K562 (cell line): ENCODE measurements around the gene ADCY9. TPM values are rescaled to one million over a fixed set of nuclear protein-coding genes. Genes with fewer than 3 reads are reported as not detected.

Experiments used
- ATAC-seq: fragments of 200-7000 bp; cut with Tn5 transposase; 3 replicates; pipeline ENCODE4 v1.9.1; 2020; ENCODE audit warnings: moderate library complexity
- BruUV-seq: library from RNA; stranded (reverse); fragments of 400-500 nt; replicated peaks from 2 replicates; lab custom pipeline; 2021; lab: Mats Ljungman, UMichigan
- CTCF ChIA-PET: fragments of 300-600 bp; formaldehyde crosslinking; extraction: SDS; loops from one replicate; lab custom pipeline; 2021; ENCODE audit warnings: low intra/inter-chr PET ratio; lab: Yijun Ruan, JAX
- POLR2A ChIA-PET: fragments of 300-600, 350-650 bp; sonication (Branson Sonifier 250); formaldehyde crosslinking; extraction: SDS; loops from one replicate; lab custom pipeline; 2021; ENCODE audit warnings: antibody characterized with exemption, inconsistent platforms; lab: Yijun Ruan, JAX
- DNase-seq, 4 experiments: peaks; one replicate each; pipeline versions ENCODE4 v3.0.0 to v3.0.0-alpha.2; 2011 to 2018; ENCODE audit warnings: low spot score in 3 of 4, mixed read lengths in 3 of 4; ENCODE audit errors: extremely low read depth in 1 of 4
- FAIRE-seq: peaks from 2 replicates; lab custom pipeline; 2011; peaks lifted over from hg19 to GRCh38; lab: Jason Lieb, UNC
- H2AFZ ChIP-seq: 2 replicates; pipeline ENCODE4 v1.6.0; 2011; ENCODE audit warnings: low read depth, low read length, control low read depth, inconsistent platforms
- H3K27ac ChIP-seq: fragments of 200-600 bp; 3 replicates; pipeline ENCODE4 v1.8.0; 2011; ENCODE audit warnings: low read depth, mild to moderate bottlenecking, control low read depth, inconsistent platforms, low read length, moderate library complexity, mixed read lengths; ENCODE audit errors: extremely low read depth
- H3K27me3 ChIP-seq, 2 experiments: fragments of 300-600 bp in 1 of 2; 2 replicates in 1 of 2; 3 replicates in 1 of 2; pipeline versions ENCODE4 v1.6.0 to v1.8.0; 2011; ENCODE audit warnings: inconsistent platforms in 2 of 2, low read length in 2 of 2, mild to moderate bottlenecking in 1 of 2, mixed read lengths in 1 of 2, moderate library complexity in 1 of 2; ENCODE audit not compliant: control insufficient read depth in 2 of 2, insufficient read depth in 2 of 2
- H3K36me3 ChIP-seq: fragments of 300-600 bp; 3 replicates; pipeline ENCODE4 v1.8.0; 2011; ENCODE audit warnings: mild to moderate bottlenecking, low read length, inconsistent platforms; ENCODE audit not compliant: control insufficient read depth, insufficient read depth
- H3K4me1 ChIP-seq, 2 experiments: fragments of 200-600 bp in 1 of 2; replicated peaks in 1 of 2; 2 replicates in 1 of 2; 3 replicates in 1 of 2; pipeline versions ENCODE4 v1.5.1 to v1.8.0; 2011; ENCODE audit warnings: inconsistent platforms in 2 of 2, low read length in 2 of 2, mild to moderate bottlenecking in 1 of 2, mixed read lengths in 1 of 2, moderate library complexity in 1 of 2; ENCODE audit not compliant: control insufficient read depth in 2 of 2, insufficient read depth in 2 of 2
- H3K4me2 ChIP-seq: 2 replicates; pipeline ENCODE4 v1.6.1; 2011; ENCODE audit warnings: low read length, control low read depth, inconsistent platforms, mixed read lengths; ENCODE audit not compliant: insufficient read depth
- H3K4me3 ChIP-seq: fragments of 200-600 bp; sonication (generic), shearing (Covaris generic); 2 replicates; pipeline ENCODE4 v1.5.1; 2016; ENCODE audit warnings: control low read depth, inconsistent platforms
- H3K79me2 ChIP-seq: fragments of 200-600 bp; 3 replicates; pipeline ENCODE4 v1.8.0; 2011; ENCODE audit warnings: low read length, inconsistent platforms; ENCODE audit not compliant: control insufficient read depth, insufficient read depth
- H3K9ac ChIP-seq, 2 experiments: 2 replicates each; pipeline versions ENCODE4 v1.6.0 to v1.6.1; 2011; ENCODE audit warnings: low read depth in 2 of 2, low read length in 2 of 2, control low read depth in 1 of 2, inconsistent platforms in 1 of 2, mild to moderate bottlenecking in 1 of 2, mixed read lengths in 1 of 2; ENCODE audit not compliant: insufficient read depth in 1 of 2
- H3K9me1 ChIP-seq: one replicate; pipeline ENCODE4 v1.6.0; 2011; ENCODE audit warnings: inconsistent platforms, mild to moderate bottlenecking, low read length, moderate library complexity; ENCODE audit not compliant: control insufficient read depth, insufficient read depth
- H3K9me3 ChIP-seq: replicated peaks from 2 replicates; pipeline ENCODE4 v1.5.1; 2011; ENCODE audit warnings: low read depth, low read length, inconsistent platforms; ENCODE audit not compliant: control insufficient read depth, insufficient read depth
- H4K20me1 ChIP-seq: replicated peaks from 2 replicates; pipeline ENCODE4 v1.6.1; 2011; ENCODE audit warnings: low read length, inconsistent platforms, mixed read lengths; ENCODE audit not compliant: control insufficient read depth, insufficient read depth
- KLF13 ChIP-seq: fragments of 450-650 bp; IDR thresholded peaks from 2 replicates; pipeline ENCODE4 v1.6.1; 2016; ENCODE audit warnings: missing genetic modification characterization, low read depth, mild to moderate bottlenecking, missing compliant biosample characterization, moderate library complexity, borderline replicate concordance
- PHF21A ChIP-seq: fragments of 450-650 bp; IDR thresholded peaks from 2 replicates; pipeline ENCODE4 v1.6.1; 2017; ENCODE audit warnings: low read depth, borderline replicate concordance
- PRMT5 ChIP-seq: sonication (generic); formaldehyde crosslinking; IDR thresholded peaks from 2 replicates; pipeline ENCODE4 v1.5.0; 2020; ENCODE audit warnings: missing genetic modification reagents
- RBM34 ChIP-seq: fragments of 200-400 bp; formaldehyde crosslinking; IDR thresholded peaks from 2 replicates; pipeline ENCODE4 v1.6.1; 2018; ENCODE audit warnings: low read length, borderline replicate concordance; ENCODE audit not compliant: insufficient read depth
- TBP ChIP-seq: optimal IDR thresholded peaks from 2 replicates; pipeline ENCODE3; 2011; ENCODE audit warnings: low read depth, low read length, improper control_type of control experiment
- TGIF2 ChIP-seq: sonication (generic); formaldehyde crosslinking; IDR thresholded peaks from 2 replicates; pipeline ENCODE4 v1.8.1; 2022; ENCODE audit warnings: mild to moderate bottlenecking, missing genetic modification reagents, moderate library complexity
- ZFP30 ChIP-seq: fragments of 250-450 bp; sonication (Bioruptor Pico); IDR thresholded peaks from 2 replicates; pipeline ENCODE4 v1.8.0; 2022; ENCODE audit warnings: moderate library complexity, mild to moderate bottlenecking, inconsistent platforms, borderline replicate concordance
- ZFPM2 ChIP-seq: fragments of 250-450 bp; sonication (Bioruptor Pico); IDR thresholded peaks from 2 replicates; pipeline ENCODE4 v1.5.1; 2022; ENCODE audit warnings: mild to moderate bottlenecking
- ZNF184 ChIP-seq: sonication (generic); formaldehyde crosslinking; IDR thresholded peaks from 2 replicates; pipeline ENCODE4 v1.5.0; 2020; ENCODE audit warnings: missing genetic modification reagents
- ZNF324 ChIP-seq: fragments of 250-450 bp; sonication (Bioruptor Pico); IDR thresholded peaks from 2 replicates; pipeline ENCODE4 v1.4.0; 2020; ENCODE audit warnings: mild to moderate bottlenecking
- ZNF347 ChIP-seq: fragments of 450-650 bp; formaldehyde crosslinking; IDR thresholded peaks from 2 replicates; pipeline ENCODE4 v1.4.0; 2020; ENCODE audit warnings: low read depth, mild to moderate bottlenecking, moderate library complexity
- ZNF695 ChIP-seq: fragments of 450-650 bp; formaldehyde crosslinking; IDR thresholded peaks from 2 replicates; pipeline ENCODE4 v1.4.0; 2020; ENCODE audit warnings: mild to moderate bottlenecking, moderate library complexity
- WGBS: fragments of 100-300 bp; shearing (Covaris generic); methylation state at CpG from one replicate; pipeline ENCODE4 v1.1.6; 2016; ENCODE audit warnings: low coverage, mixed read lengths; ENCODE audit not compliant: insufficient coverage; ENCODE audit errors: missing lambda C conversion rate; 5-methylcytosine and 5-hydroxymethylcytosine counted together
- in situ Hi-C: fragments of 300-500 bp; cut with MboI; formaldehyde crosslinking; loops from 4 replicates; pipeline ENCODE4 v1.15.0; 2018; ENCODE audit warnings: inconsistent platforms, mixed read lengths
- intact Hi-C: fragments of 100-400 bp; cut with micrococcal nuclease; formaldehyde crosslinking; loops from 2 replicates; pipeline ENCODE4 v1.14.2; 2022
- polyA plus RNA-seq, 8 experiments: library from polyadenylated mRNA; depleted of rRNA in 4 of 8; stranded (reverse) in 5 of 8; unstranded in 3 of 8; fragments of >200 nt; fragmentation: Nextera tagmentation in 2 of 8; fragmentation: Illumina TruSeq in 1 of 8; extraction: Ambion mirVana in 2 of 8; extraction: Trizol in 1 of 8; gene quantifications; 2 replicates each; pipeline versions ENCODE4 v1.2.1 to v1.2.3, GENCODE V29; 2011 to 2014; ENCODE audit warnings: inconsistent platforms in 1 of 8, missing spikeins in 1 of 8
- total RNA-seq, 7 experiments: library from RNA; depleted of rRNA in 6 of 7; stranded (reverse); fragments of >200 nt in 6 of 7; fragmentation: Illumina TruSeq in 2 of 7; extraction: Trizol in 2 of 7; gene quantifications; 2 replicates each; pipeline versions ENCODE4 v1.2.1 to v1.2.3, GENCODE V29; 2011 to 2021; ENCODE audit warnings: low replicate concordance in 1 of 7

The ADCY9 gene
- total and polyA plus RNA-seq, 9 of the 15 experiments (the other 6 are each of a cell fraction or from before 2014, with no cell fraction given) = 0.03 to 0.29 (median 0.17) TPM

DNA sequence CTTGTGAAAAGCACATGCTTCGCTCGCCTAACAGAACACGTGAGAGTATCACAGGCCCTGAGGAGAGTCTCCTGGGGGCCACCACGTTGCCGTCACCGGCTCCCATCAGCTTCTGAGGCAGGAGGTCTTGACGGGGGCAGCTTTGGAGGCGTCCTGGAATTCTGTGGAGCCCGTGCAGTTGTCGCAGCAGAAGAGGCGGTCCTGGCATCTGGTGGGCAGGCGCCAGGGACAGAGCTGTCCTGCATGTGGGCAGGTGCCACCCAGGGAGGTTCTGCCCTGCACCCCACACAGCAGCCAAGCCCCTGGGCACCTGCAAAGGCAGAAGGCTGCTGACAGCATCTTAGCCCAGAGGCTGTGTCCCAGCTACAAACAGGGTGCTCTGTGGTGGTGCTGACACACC is 136.7 kb downstream of the ADCY9 start:
- no peak for FAIRE-seq
- BruUV-seq = no TSS peak
- Histone ChIP-seq H3K9ac (no peak overlapping the region), H3K4me3 (no peak overlapping the region), H3K4me1 (peaks cover 0 to 35% of the 10 kb centered on the region in 2 experiments; a peak in 3 of 5 replicates), H3K4me2 (no peak overlapping the region), H3K79me2 (no peaks in the 10 kb centered on the region), H2AFZ (no peak overlapping the region), H3K9me1 (no peaks in the 10 kb centered on the region), H3K9me3 (no peaks in the 10 kb centered on the region), H3K27me3 (peaks cover 56 to 99% of the 10 kb centered on the region in 2 experiments), H4K20me1 (peaks cover 3% of the 10 kb centered on the region; the same call in 1 of the 2 replicates), H3K36me3 (no peaks in the 10 kb centered on the region), H3K27ac (no peak overlapping the region)
- intact Hi-C loops = no loop called here
- DNase-seq = no peak
- in situ Hi-C loops = no loop called here
- WGBS = 6% methylated on average over 12 of the region's 12 CpGs
- ATAC-seq = no peak
- TF ChIP-seq ZNF695 (CRISPR knock-in tag) (no peak), TBP (no peak), PRMT5 (CRISPR knock-in tag) (no peak), ZFP30 (CRISPR knock-in tag) (no peak), PHF21A (no peak), ZNF184 (CRISPR knock-in tag) (no peak), ZNF324 (CRISPR knock-in tag) (no peak), KLF13 (tag) (no peak), ZFPM2 (CRISPR knock-in tag) (no peak), TGIF2 (no peak), RBM34 (no peak), ZNF347 (no peak)
- POLR2A ChIA-PET = interaction anchor here (0.6 to 1.0 kb wide), 4 partner anchors 12 to 99 kb away, joined by 3 to 5 read pairs (median 3); partner anchors contain the start of gene CREBBP
- CTCF ChIA-PET = no interaction called here
